ENCODE data around the gene WWOX. TPM values are rescaled to one million over a fixed set of nuclear protein-coding genes. Genes with fewer than 3 reads are reported as not detected.

Gene WWOX
- total and polyA plus RNA-seq, 2 of the 13 experiments (the other 11 are each of a cell fraction or from before 2014, with no cell fraction given) = 9.1 to 37.4 TPM

- no peak for TF ChIP-seq NR2F1 (CRISPR knock-in tag; IDR thresholded peaks at IDR 0.05)
- TF ChIP-seq RAD51 (IDR thresholded peaks at IDR 0.05; ENCODE audit: borderline replicate concordance) = no peak
- no peak for TF ChIP-seq ZNF703 (CRISPR knock-in tag; IDR thresholded peaks at IDR 0.05; ENCODE audit: borderline replicate concordance)
- TF ChIP-seq ZMYM2 (CRISPR knock-in tag; IDR thresholded peaks at IDR 0.05) = no peak
- no peak for TF ChIP-seq ZNF17 (CRISPR knock-in tag; IDR thresholded peaks at IDR 0.05)
- TF ChIP-seq HMGA1 (CRISPR knock-in tag; conservative IDR thresholded peaks at IDR 0.05) = no peak
- no peak for TF ChIP-seq SP5 (CRISPR knock-in tag; IDR thresholded peaks at IDR 0.05; ENCODE audit: borderline replicate concordance, low read depth)
- TF ChIP-seq FIP1L1 (IDR thresholded peaks at IDR 0.05; ENCODE audit: borderline replicate concordance, insufficient read depth, low read depth, low read length) = no peak
- peak; percentile 86; the same call in 1 of the 2 replicates for TF ChIP-seq MTA1 (CRISPR knock-in tag; IDR thresholded peaks at IDR 0.05; ENCODE audit: borderline replicate concordance)
- TF ChIP-seq ZNF761 (CRISPR knock-in tag; conservative IDR thresholded peaks at IDR 0.05) = no peak; the same call in 1 of the 2 replicates
- TF ChIP-seq ZFP90 (CRISPR knock-in tag; IDR thresholded peaks at IDR 0.05; ENCODE audit: borderline replicate concordance) = no peak
- no peak for TF ChIP-seq CENPT (CRISPR knock-in tag; IDR thresholded peaks at IDR 0.05; ENCODE audit: low read depth)
- TF ChIP-seq ZNF572 (CRISPR knock-in tag; IDR thresholded peaks at IDR 0.05) = no peak
- TF ChIP-seq ZNF138 (CRISPR knock-in tag; IDR thresholded peaks at IDR 0.05; ENCODE audit: low read depth) = no peak
- TF ChIP-seq NRL (CRISPR knock-in tag; IDR thresholded peaks at IDR 0.05; ENCODE audit: borderline replicate concordance) = peak; percentile 34; the same call in 1 of the 2 replicates
- TF ChIP-seq AKAP8 (CRISPR knock-in tag; IDR thresholded peaks at IDR 0.05) = no peak
- no peak for TF ChIP-seq MXD4 (CRISPR knock-in tag; IDR thresholded peaks at IDR 0.05)
- TF ChIP-seq ZBTB34 (CRISPR knock-in tag; IDR thresholded peaks at IDR 0.05) = no peak
- no peak for TF ChIP-seq ATM (IDR thresholded peaks at IDR 0.05; ENCODE audit: borderline replicate concordance)
- 0 out of 2 replicates have a peak, but pooled peaks have one; percentile 17 for TF ChIP-seq FOXJ3 (CRISPR knock-in tag; IDR thresholded peaks at IDR 0.05; ENCODE audit: borderline replicate concordance)
- TF ChIP-seq ZHX2 (IDR thresholded peaks at IDR 0.05; ENCODE audit: low read depth) = no peak
- no peak for TF ChIP-seq ZHX2 (CRISPR knock-in tag; IDR thresholded peaks at IDR 0.05; ENCODE audit: borderline replicate concordance)
Observed at GRCh38 chr16:78505544-78506366, 406.3 kb downstream of the WWOX start (continued).
